ENCODE data around the gene NSUN4. TPM values are rescaled to one million over a fixed set of nuclear protein-coding genes. Genes with fewer than 3 reads are reported as not detected.

Gene NSUN4
- total and polyA plus RNA-seq, 9 of the 15 experiments (the other 6 are each of a cell fraction or from before 2014, with no cell fraction given) = 33.4 to 60.2 (median 46.3) TPM

- no peak for TF ChIP-seq SP2 (IDR thresholded peaks at IDR 0.05; ENCODE audit: extremely low read depth, low read depth, low read length, poor library complexity, severe bottlenecking)
- TF ChIP-seq, protein P1, sequence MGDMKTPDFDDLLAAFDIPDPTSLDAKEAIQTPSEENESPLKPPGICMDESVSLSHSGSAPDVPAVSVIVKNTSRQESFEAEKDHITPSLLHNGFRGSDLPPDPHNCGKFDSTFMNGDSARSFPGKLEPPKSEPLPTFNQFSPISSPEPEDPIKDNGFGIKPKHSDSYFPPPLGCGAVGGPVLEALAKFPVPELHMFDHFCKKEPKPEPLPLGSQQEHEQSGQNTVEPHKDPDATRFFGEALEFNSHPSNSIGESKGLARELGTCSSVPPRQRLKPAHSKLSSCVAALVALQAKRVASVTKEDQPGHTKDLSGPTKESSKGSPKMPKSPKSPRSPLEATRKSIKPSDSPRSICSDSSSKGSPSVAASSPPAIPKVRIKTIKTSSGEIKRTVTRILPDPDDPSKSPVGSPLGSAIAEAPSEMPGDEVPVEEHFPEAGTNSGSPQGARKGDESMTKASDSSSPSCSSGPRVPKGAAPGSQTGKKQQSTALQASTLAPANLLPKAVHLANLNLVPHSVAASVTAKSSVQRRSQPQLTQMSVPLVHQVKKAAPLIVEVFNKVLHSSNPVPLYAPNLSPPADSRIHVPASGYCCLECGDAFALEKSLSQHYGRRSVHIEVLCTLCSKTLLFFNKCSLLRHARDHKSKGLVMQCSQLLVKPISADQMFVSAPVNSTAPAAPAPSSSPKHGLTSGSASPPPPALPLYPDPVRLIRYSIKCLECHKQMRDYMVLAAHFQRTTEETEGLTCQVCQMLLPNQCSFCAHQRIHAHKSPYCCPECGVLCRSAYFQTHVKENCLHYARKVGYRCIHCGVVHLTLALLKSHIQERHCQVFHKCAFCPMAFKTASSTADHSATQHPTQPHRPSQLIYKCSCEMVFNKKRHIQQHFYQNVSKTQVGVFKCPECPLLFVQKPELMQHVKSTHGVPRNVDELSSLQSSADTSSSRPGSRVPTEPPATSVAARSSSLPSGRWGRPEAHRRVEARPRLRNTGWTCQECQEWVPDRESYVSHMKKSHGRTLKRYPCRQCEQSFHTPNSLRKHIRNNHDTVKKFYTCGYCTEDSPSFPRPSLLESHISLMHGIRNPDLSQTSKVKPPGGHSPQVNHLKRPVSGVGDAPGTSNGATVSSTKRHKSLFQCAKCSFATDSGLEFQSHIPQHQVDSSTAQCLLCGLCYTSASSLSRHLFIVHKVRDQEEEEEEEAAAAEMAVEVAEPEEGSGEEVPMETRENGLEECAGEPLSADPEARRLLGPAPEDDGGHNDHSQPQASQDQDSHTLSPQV (IDR thresholded peaks at IDR 0.05) = no peak
- no peak for TF ChIP-seq L3MBTL2 (IDR thresholded peaks at IDR 0.05)
- TF ChIP-seq MTA1 (IDR thresholded peaks at IDR 0.05; ENCODE audit: borderline replicate concordance) = peak; percentile 52; the same call in 1 of the 2 replicates
- TF ChIP-seq ZNF766 (CRISPR knock-in tag; conservative IDR thresholded peaks at IDR 0.05) = no peak
- 0 out of 4 replicates have a peak, but pooled peaks of 1 of the 2 experiments have one; percentile 38 for TF ChIP-seq HDAC1 (IDR thresholded peaks at IDR 0.05)
- no peak for TF ChIP-seq ZNF398 (CRISPR knock-in tag; IDR thresholded peaks at IDR 0.05)
- 0 out of 2 replicates have a peak, but pooled peaks have one; percentile 31 for TF ChIP-seq ARID1B (IDR thresholded peaks at IDR 0.05)
- TF ChIP-seq ZNF408 (CRISPR knock-in tag; IDR thresholded peaks at IDR 0.05; ENCODE audit: low read depth) = no peak
- TF ChIP-seq ZNF707 (CRISPR knock-in tag; conservative IDR thresholded peaks at IDR 0.05) = no peak
- no peak for TF ChIP-seq THRAP3 (IDR thresholded peaks at IDR 0.05; ENCODE audit: borderline replicate concordance)
- TF ChIP-seq POLR2AphosphoS5 (IDR thresholded peaks at IDR 0.05; ENCODE audit: control insufficient read depth, insufficient read depth, low read depth, low read length) = 0 out of 2 replicates have a peak, but pooled peaks have one; percentile 17
- TF ChIP-seq SMC3 (conservative IDR thresholded peaks at IDR 0.05; ENCODE audit: insufficient read depth, low read depth, low read length) = no peak
- no peak for TF ChIP-seq ZNF134 (CRISPR knock-in tag; conservative IDR thresholded peaks at IDR 0.05)
- TF ChIP-seq ETS1 (conservative IDR thresholded peaks at IDR 0.05; ENCODE audit: control insufficient read depth, low read depth, low read length) = no peak
- no peak for TF ChIP-seq FOXK1 (CRISPR knock-in tag; IDR thresholded peaks at IDR 0.05; ENCODE audit: borderline replicate concordance)
- peak; percentile 45 for TF ChIP-seq CTBP1 (IDR thresholded peaks at IDR 0.05; ENCODE audit: borderline replicate concordance)
- TF ChIP-seq HMG20A (CRISPR knock-in tag; conservative IDR thresholded peaks at IDR 0.05) = no peak
- TF ChIP-seq FOXK2 (conservative IDR thresholded peaks at IDR 0.05 in 1 of 2, IDR thresholded peaks at IDR 0.05 in 1 of 2; ENCODE audit: low read depth in 2 of 2) = no peak
- no peak for TF ChIP-seq NFYB (IDR thresholded peaks at IDR 0.05; ENCODE audit: extremely low read depth, insufficient read length)
Observed at GRCh38 chr1:46369542-46370213, 29.1 kb downstream of the NSUN4 start (continued).
